GM12878 (cell line): ENCODE data around the gene CNTNAP5. TPM values are rescaled to one million over a fixed set of nuclear protein-coding genes. Genes with fewer than 3 reads are reported as not detected.

Experiments used
- ATAC-seq: fragments of 200-7000 bp; cut with Tn5 transposase; 3 replicates; pipeline ENCODE4 v1.9.1; 2020; ENCODE audit warnings: mild to moderate bottlenecking, moderate library complexity
- BruUV-seq: library from RNA; stranded (reverse); fragments of 400-500 nt; replicated peaks from 2 replicates; lab custom pipeline; 2021; lab: Mats Ljungman, UMichigan
- CTCF ChIA-PET: fragments of 300-600 bp; sonication (Branson Sonifier 250); formaldehyde crosslinking; extraction: SDS; loops from one replicate; lab custom pipeline; 2021; ENCODE audit warnings: inconsistent platforms; lab: Yijun Ruan, JAX
- POLR2A ChIA-PET: fragments of 350-600 bp; formaldehyde crosslinking; extraction: SDS; loops from one replicate; lab custom pipeline; 2021; ENCODE audit warnings: inconsistent platforms; lab: Charles Lee
- RAD21 ChIA-PET: fragments of 300-600 bp; sonication (Branson Sonifier 250); formaldehyde crosslinking; loops from one replicate; lab custom pipeline; 2023; ENCODE audit warnings: antibody characterized with exemption; ENCODE audit not compliant: unreplicated experiment; lab: Charles Lee
- SMC1A ChIA-PET: fragments of 300-600 bp; sonication (Branson Sonifier 250); formaldehyde crosslinking; loops from one replicate; lab custom pipeline; 2023; ENCODE audit not compliant: unreplicated experiment, uncharacterized antibody; lab: Charles Lee
- DNase-seq: peaks from one replicate; pipeline ENCODE4 v3.0.0-alpha.2; 2011; ENCODE audit warnings: low read depth, low spot score
- FAIRE-seq: peaks from 3 replicates; lab custom pipeline; 2011; peaks lifted over from hg19 to GRCh38; lab: Jason Lieb, UNC
- H2AFZ ChIP-seq: 2 replicates; pipeline ENCODE4 v1.6.0; 2011; ENCODE audit warnings: low read depth, low read length, control low read depth; ENCODE audit not compliant: control insufficient read depth
- H3K27ac ChIP-seq: 2 replicates; pipeline ENCODE4 v1.5.1; 2011; ENCODE audit warnings: control low read depth; ENCODE audit not compliant: control insufficient read depth, insufficient read depth
- H3K27me3 ChIP-seq, 2 experiments: replicated peaks in 1 of 2; 2 replicates each; pipeline versions ENCODE4 v1.6.0 to v1.6.1; 2011; ENCODE audit warnings: low read length in 1 of 2; ENCODE audit not compliant: control insufficient read depth in 2 of 2, insufficient read depth in 2 of 2
- H3K36me3 ChIP-seq, 2 experiments: 2 replicates each; pipeline ENCODE4 v1.5.1; 2011; ENCODE audit warnings: low read length in 1 of 2; ENCODE audit not compliant: control insufficient read depth in 2 of 2, insufficient read depth in 2 of 2
- H3K4me1 ChIP-seq: 2 replicates; pipeline ENCODE4 v1.6.1; 2011; ENCODE audit warnings: mild to moderate bottlenecking, low read length, moderate library complexity, mixed read lengths; ENCODE audit not compliant: control insufficient read depth, insufficient read depth
- H3K4me2 ChIP-seq: 2 replicates; pipeline ENCODE4 v1.6.0; 2011; ENCODE audit warnings: control low read depth; ENCODE audit not compliant: control insufficient read depth, insufficient read depth
- H3K4me3 ChIP-seq: fragments of 200-600 bp; sonication (generic); 2 replicates; pipeline ENCODE4 v1.5.1; 2016
- H3K79me2 ChIP-seq: 2 replicates; pipeline ENCODE4 v1.6.0; 2011; ENCODE audit warnings: low read length; ENCODE audit not compliant: control insufficient read depth, insufficient read depth
- H3K9ac ChIP-seq: 2 replicates; pipeline ENCODE4 v1.8.0; 2011; ENCODE audit warnings: low read length, control low read depth, mixed read lengths; ENCODE audit not compliant: control insufficient read depth, insufficient read depth
- H3K9me3 ChIP-seq: replicated peaks from 3 replicates; pipeline ENCODE4 v1.5.1; 2011; ENCODE audit warnings: mild to moderate bottlenecking, low read length; ENCODE audit not compliant: control insufficient read depth, insufficient read depth
- H4K20me1 ChIP-seq: 2 replicates; pipeline ENCODE4 v1.6.0; 2011; ENCODE audit not compliant: control insufficient read depth, insufficient read depth
- CHD2 ChIP-seq: IDR thresholded peaks from 2 replicates; pipeline ENCODE4 v1.6.1; 2011; ENCODE audit warnings: low read depth, low read length, improper control_type of control experiment, borderline replicate concordance
- EGR1 ChIP-seq, 2 experiments: IDR thresholded peaks; 1 replicate in 1 of 2; 2 replicates in 1 of 2; pipeline ENCODE4 v1.6.1; 2011 to 2012; ENCODE audit warnings: low read depth in 2 of 2, low read length in 2 of 2, borderline replicate concordance in 1 of 2, mild to moderate bottlenecking in 1 of 2, moderate library complexity in 1 of 2
- FOXM1 ChIP-seq: IDR thresholded peaks from 2 replicates; pipeline ENCODE4 v1.6.1; 2012; ENCODE audit warnings: low read depth, mild to moderate bottlenecking, inconsistent platforms, low read length, moderate library complexity
- IKZF1 ChIP-seq: fragments of 450-650 bp; conservative IDR thresholded peaks from 2 replicates; pipeline ENCODE4 v1.6.1; 2017; ENCODE audit warnings: antibody characterized with exemption, mild to moderate bottlenecking
- NFIC ChIP-seq: IDR thresholded peaks from 2 replicates; pipeline ENCODE4 v1.6.1; 2012; ENCODE audit warnings: low read depth, mild to moderate bottlenecking, inconsistent platforms, low read length, moderate library complexity
- NFXL1 ChIP-seq: fragments of 450-650 bp; IDR thresholded peaks from 2 replicates; pipeline ENCODE4 v1.6.1; 2017; ENCODE audit warnings: antibody characterized with exemption, mild to moderate bottlenecking, borderline replicate concordance
- POLR2AphosphoS2 ChIP-seq: IDR thresholded peaks from 2 replicates; pipeline ENCODE4 v1.6.1; 2011; ENCODE audit warnings: low read depth, mild to moderate bottlenecking, low read length, improper control_type of control experiment, moderate library complexity
- RELA ChIP-seq: fragments of 450-650 bp; IDR thresholded peaks from 2 replicates; pipeline ENCODE4 v1.8.0; 2014; ENCODE audit warnings: borderline replicate concordance; ENCODE audit not compliant: partially characterized antibody
- RELB ChIP-seq: fragments of 450-650 bp; IDR thresholded peaks from 2 replicates; pipeline ENCODE4 v1.6.1; 2017; ENCODE audit warnings: low read depth, mild to moderate bottlenecking, moderate library complexity
- TBL1XR1 ChIP-seq: IDR thresholded peaks from 2 replicates; pipeline ENCODE4 v1.6.1; 2012; ENCODE audit warnings: low read depth, low read length, improper control_type of control experiment
- TCF7 ChIP-seq: IDR thresholded peaks from 2 replicates; pipeline ENCODE4 v1.6.1; 2014; ENCODE audit warnings: antibody characterized with exemption, borderline replicate concordance
- WGBS: methylation state at CpG from one replicate; pipeline ENCODE4 v1.1.6; 2016; ENCODE audit warnings: low lambda C conversion rate; ENCODE audit not compliant: insufficient replicate concordance, insufficient coverage; ENCODE audit errors: missing lambda C conversion rate; 5-methylcytosine and 5-hydroxymethylcytosine counted together
- in situ Hi-C: fragments of 300-500 bp; cut with MboI; formaldehyde crosslinking; loops from 9 replicates; pipeline ENCODE4 v1.14.3; 2018; ENCODE audit warnings: mixed read lengths
- intact Hi-C: fragments of 100-400 bp; cut with micrococcal nuclease; formaldehyde crosslinking; loops from one replicate; pipeline ENCODE4 v1.14.2; 2022; ENCODE audit not compliant: unreplicated experiment
- polyA plus RNA-seq, 11 experiments: library from polyadenylated mRNA; depleted of rRNA in 4 of 11; unstranded in 6 of 11; stranded (reverse) in 5 of 11; fragments of >200 nt; fragmentation: Nextera tagmentation in 4 of 11; fragmentation: Illumina TruSeq in 1 of 11; extraction: Ambion mirVana in 4 of 11; extraction: Trizol in 1 of 11; gene quantifications; 1 replicate in 1 of 11; 2 replicates in 10 of 11; pipeline versions ENCODE4 v1.2.1 to v1.2.3, GENCODE V29; 2011 to 2016; ENCODE audit warnings: inconsistent platforms in 2 of 11, missing spikeins in 2 of 11, low read depth in 1 of 11
- total RNA-seq, 4 experiments: library from RNA; depleted of rRNA in 3 of 4; stranded (reverse); fragments of >200 nt in 3 of 4; fragmentation: Illumina TruSeq in 1 of 4; extraction: Trizol in 1 of 4; gene quantifications; 2 replicates each; pipeline versions ENCODE4 v1.2.1 to v1.2.3, GENCODE V29; 2013 to 2021

The CNTNAP5 gene
- total and polyA plus RNA-seq, 10 of the 15 experiments (the other 5 are each of a cell fraction or from before 2014, with no cell fraction given): not detected

GRCh38 chr2:124018890-124019289 is 6.2 kb upstream of the CNTNAP5 start (continued):
- no peak for TF ChIP-seq RELB
- TF ChIP-seq, all 136 proteins: peak for 0

GRCh38 chr2:124024561-124025170 is 421 bp upstream of the CNTNAP5 start:
- Histone ChIP-seq H3K27ac (no peak overlapping the region), H3K27me3 (peaks cover 0 to 4% of the 10 kb centered on the region in 2 experiments; a peak in 1 of 4 replicates), H4K20me1 (no peaks in the 10 kb centered on the region), H3K9me3 (no peaks in the 10 kb centered on the region), H3K4me2 (no peak overlapping the region), H3K79me2 (no peaks in the 10 kb centered on the region), H3K4me1 (no peaks in the 10 kb centered on the region), H3K9ac (no peak overlapping the region), H2AFZ (no peak overlapping the region), H3K4me3 (no peak overlapping the region), H3K36me3 (no peaks in the 10 kb centered on the region)
- intact Hi-C loops (no loop called here), in situ Hi-C loops (no loop called here)
- no peak for FAIRE-seq
- no peak for ATAC-seq
- BruUV-seq: no TSS peak
- ChIA-PET POLR2A (no interaction called here), CTCF (no interaction called here), RAD21 (no interaction called here), SMC1A (no interaction called here)
- no peak for TF ChIP-seq POLR2AphosphoS2
- no peak for TF ChIP-seq NFIC
- TF ChIP-seq TCF7: no peak
- no peak for TF ChIP-seq CHD2
- no peak for TF ChIP-seq EGR1 (IDR thresholded peaks at IDR 0.05; ENCODE audit: borderline replicate concordance in 1 of 2, low read depth in 2 of 2, low read length in 2 of 2)
- no peak for TF ChIP-seq FOXM1
- TF ChIP-seq IKZF1: no peak
- no peak for TF ChIP-seq RELA
- no peak for TF ChIP-seq TBL1XR1
- no peak for TF ChIP-seq NFXL1
- 57% methylated on average over 31 of the region's 36 CpGs for WGBS
- no peak for DNase-seq
